ENCODE measurements around the gene TENM3. TPM values are rescaled to one million over a fixed set of nuclear protein-coding genes. Genes with fewer than 3 reads are reported as not detected.

The TENM3 gene
- total RNA-seq, 2 donors from 2014 or later: 2.0 to 2.1 TPM

- intact Hi-C loops (cut with DNase I): no loop called here
- DNase-seq (ENCODE audit: low spot score): no peak
Observed at GRCh38 chr4:182564724-182565369, 321.6 kb downstream of the TENM3 start.

DNA sequence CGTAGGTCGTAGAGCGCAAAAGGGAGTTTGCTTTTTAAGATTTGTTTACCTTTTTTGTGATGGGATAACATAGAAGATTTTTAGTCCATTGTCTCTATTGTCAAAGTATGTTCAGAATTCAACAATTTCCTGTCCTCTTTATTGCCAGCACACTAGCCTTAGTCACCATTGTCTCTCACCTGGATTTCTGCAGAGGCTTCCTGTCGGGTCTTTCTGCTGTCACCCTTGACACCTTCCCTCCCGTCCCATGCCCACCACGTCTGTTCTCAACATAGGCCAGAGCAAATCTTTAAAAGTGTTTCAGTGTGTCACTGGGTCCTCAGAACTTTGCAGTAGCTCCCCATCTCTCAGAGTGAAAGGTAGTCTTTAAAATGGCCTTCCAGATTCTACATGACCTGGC, 323.9 kb downstream of the TENM3 start:
- intact Hi-C loops (cut with DNase I): no loop called here
- DNase-seq (ENCODE audit: low spot score): no peak

GRCh38 chr4:182569561-182569960, 326.4 kb downstream of the TENM3 start:
- no peak for DNase-seq (ENCODE audit: low spot score)
- intact Hi-C loops (cut with DNase I): no loop called here

- no peak for DNase-seq (ENCODE audit: low spot score)
- intact Hi-C loops (cut with DNase I): no loop called here
Observed at GRCh38 chr4:182574706-182575105, 331.5 kb downstream of the TENM3 start.

- DNase-seq (ENCODE audit: low spot score): no peak
- intact Hi-C loops (cut with DNase I): no loop called here
Observed at GRCh38 chr4:182575225-182575624, 332.0 kb downstream of the TENM3 start.

- intact Hi-C loops (cut with DNase I): no loop called here
Observed at GRCh38 chr4:182576601-182577289, 333.5 kb downstream of the TENM3 start.

DNA sequence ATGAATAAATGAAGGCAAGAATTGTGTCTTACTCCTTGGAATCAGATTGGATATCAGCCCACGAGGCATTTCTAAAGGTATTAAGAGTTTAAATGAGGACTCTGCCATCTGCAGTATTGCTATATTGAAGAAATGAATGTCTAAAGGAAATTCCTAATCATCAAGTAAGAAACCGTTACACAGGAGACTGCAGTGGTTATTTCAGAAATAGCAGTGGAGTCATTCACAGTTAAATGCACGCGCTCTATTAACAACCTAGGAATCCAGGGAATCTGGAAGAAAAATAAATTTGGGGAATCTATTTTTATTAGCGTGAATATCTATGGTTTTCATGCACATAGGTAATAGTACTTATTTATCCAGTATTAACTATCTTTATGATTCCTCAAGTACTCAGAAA, 334.2 kb downstream of the TENM3 start:
- intact Hi-C loops (cut with DNase I): no loop called here
- DNase-seq (ENCODE audit: low spot score): no peak

More at GRCh38 chr4:182576601-182577289, 333.5 kb downstream of the TENM3 start:
- DNase-seq (ENCODE audit: low spot score): no peak

- no peak for DNase-seq (ENCODE audit: low spot score)
- intact Hi-C loops (cut with DNase I): no loop called here
Observed at GRCh38 chr4:182578402-182578801, 335.2 kb downstream of the TENM3 start.

DNA sequence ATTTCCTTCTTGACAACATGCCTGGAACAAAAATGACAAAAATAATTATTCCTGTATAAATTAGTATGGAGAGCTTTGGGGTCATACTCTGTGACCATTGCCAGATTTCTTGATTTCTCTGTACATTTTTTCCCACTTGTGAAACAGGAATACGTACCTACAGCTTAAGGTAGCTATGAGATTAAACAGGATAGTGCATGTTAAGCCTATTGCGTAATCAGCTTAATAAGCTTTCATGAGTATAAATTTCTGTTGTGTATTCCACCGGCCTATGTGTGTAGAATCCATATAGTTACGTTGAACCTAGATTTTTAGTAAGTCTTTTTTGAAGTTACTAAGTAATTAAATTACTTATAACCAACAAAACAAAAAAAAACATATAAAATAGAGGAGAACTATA, 339.0 kb downstream of the TENM3 start:
- no peak for DNase-seq (ENCODE audit: low spot score)
- intact Hi-C loops (cut with DNase I): loop anchor here in 1 of 2 donors (10.0 kb wide), 1 partner anchor 1543 kb away; no protein-coding TSS in a partner anchor

DNA sequence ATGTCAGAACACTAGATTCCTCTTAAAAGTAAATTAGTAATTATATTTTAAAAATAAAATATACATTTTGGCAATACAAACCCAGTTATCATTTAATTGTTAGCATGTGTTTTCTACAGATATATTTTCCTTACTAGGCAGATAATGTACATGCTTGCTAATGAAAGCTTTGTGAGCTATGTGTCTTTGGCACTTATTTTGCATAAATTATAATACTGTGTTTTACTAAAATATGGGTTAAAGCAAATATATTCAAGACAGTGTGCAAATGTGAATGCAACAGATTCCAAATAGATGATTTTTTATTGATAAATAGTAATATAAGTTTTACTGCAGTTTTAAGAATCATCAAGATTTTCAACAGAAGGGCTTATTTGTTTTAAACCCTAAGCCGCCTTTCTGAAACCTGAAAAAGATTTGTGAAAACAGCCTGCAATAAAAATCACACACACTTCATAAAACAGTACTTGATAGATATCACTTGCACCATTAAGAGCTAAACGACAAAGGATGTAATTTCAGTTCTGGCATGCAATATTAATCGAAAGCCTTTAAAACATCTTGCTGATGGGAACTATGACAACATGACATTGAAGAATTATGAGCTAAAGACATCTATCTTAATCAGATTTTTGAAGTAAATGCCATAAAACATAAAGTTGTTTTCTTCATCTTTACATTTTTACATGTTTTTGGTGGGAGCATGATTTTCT, 340.7 kb downstream of the TENM3 start:
- DNase-seq (ENCODE audit: low spot score): no peak
- intact Hi-C loops (cut with DNase I): loop anchor here in 1 of 2 donors (10.0 kb wide), 1 partner anchor 1541 kb away; no protein-coding TSS in a partner anchor

- no peak for DNase-seq (ENCODE audit: low spot score)
- intact Hi-C loops (cut with DNase I): loop anchor here in 1 of 2 donors (10.0 kb wide), 1 partner anchor 1539 kb away; no protein-coding TSS in a partner anchor
Observed at GRCh38 chr4:182585321-182585720, 342.1 kb downstream of the TENM3 start.

DNA sequence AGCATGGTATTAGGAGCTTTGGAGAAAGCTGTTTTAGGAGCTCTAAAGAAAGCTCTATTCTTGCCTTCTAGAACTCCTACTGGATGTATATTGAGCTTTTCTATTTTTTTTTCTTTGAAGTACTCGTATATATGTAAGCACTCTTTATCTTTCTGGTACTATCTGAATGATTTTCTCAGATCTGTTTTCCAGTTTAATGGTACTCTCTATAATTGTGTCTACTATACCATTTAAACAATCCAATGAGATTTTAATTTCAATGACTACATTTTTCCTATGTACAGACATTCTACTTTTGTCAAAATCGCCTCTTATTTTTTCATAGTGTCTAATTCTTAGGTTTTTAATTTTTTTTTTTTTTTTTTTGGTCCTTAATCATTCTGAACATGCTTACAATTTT, 345.9 kb downstream of the TENM3 start:
- DNase-seq (ENCODE audit: low spot score): no peak
- intact Hi-C loops (cut with DNase I): loop anchor here in 1 of 2 donors (10.0 kb wide), 1 partner anchor 1536 kb away; no protein-coding TSS in a partner anchor

GRCh38 chr4:182593402-182593801, 350.2 kb downstream of the TENM3 start:
- no peak for DNase-seq (ENCODE audit: low spot score)
- intact Hi-C loops (cut with DNase I): loop anchor here in 1 of 2 donors (10.0 kb wide), 1 partner anchor 1659 kb away; no protein-coding TSS in a partner anchor

GRCh38 chr4:182593864-182594263, 350.7 kb downstream of the TENM3 start:
- DNase-seq (ENCODE audit: low spot score): no peak
- intact Hi-C loops (cut with DNase I): loop anchor here in 1 of 2 donors (10.0 kb wide), 1 partner anchor 1659 kb away; no protein-coding TSS in a partner anchor

GRCh38 chr4:182600093-182600492, 356.9 kb downstream of the TENM3 start:
- intact Hi-C loops (cut with DNase I): no loop called here
- DNase-seq (ENCODE audit: low spot score): no peak

DNA sequence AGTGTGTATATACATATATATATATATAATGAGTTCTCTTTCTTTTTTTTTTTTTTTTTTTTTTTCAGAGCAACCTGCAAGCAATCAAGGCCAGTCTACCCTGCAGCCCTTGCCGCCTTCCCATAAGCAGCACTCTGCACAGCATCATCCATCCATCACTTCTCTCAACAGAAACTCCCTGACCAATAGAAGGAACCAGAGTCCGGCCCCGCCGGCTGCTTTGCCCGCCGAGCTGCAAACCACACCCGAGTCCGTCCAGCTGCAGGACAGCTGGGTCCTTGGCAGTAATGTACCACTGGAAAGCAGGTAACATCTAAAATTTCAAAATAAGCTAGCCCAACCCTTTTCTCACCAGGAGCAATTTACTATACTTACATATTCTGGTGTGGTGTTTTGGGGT, 357.7 kb downstream of the TENM3 start:
- intact Hi-C loops (cut with DNase I): no loop called here
- DNase-seq (ENCODE audit: low spot score): no peak

- intact Hi-C loops (cut with DNase I): no loop called here
- DNase-seq (ENCODE audit: low spot score): no peak
Observed at GRCh38 chr4:182604161-182604622, 361.0 kb downstream of the TENM3 start.

DNA sequence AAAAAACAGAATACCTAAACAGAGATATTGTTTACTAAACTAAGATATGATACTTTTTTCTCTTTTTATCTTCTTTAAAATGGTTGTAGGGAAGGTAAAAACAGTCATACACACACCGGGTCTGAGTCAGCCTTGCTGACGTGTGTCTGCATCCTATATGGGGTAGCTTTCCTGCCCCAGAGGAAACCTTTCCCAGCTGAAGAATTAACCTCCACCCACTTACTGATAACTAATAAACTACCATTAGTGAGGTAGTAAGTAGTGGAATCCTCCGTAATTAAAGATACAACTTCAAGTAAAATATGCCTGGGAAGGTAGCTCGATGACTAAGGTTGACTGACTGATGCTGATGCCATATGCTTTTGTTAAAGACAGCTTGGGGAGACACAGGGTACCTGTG, 361.8 kb downstream of the TENM3 start:
- intact Hi-C loops (cut with DNase I): no loop called here
- no peak for DNase-seq (ENCODE audit: low spot score)

GRCh38 chr4:182608525-182608924, 365.3 kb downstream of the TENM3 start:
- DNase-seq (ENCODE audit: low spot score): no peak
- intact Hi-C loops (cut with DNase I): no loop called here

- intact Hi-C loops (cut with DNase I): no loop called here
- no peak for DNase-seq (ENCODE audit: low spot score)
Observed at GRCh38 chr4:182616476-182616875, 373.3 kb downstream of the TENM3 start.

Data from posterior vena cava (tissue), 2 donors.